Activated naive CD8-positive, alpha-beta T cell treated with anti-CD3 and anti-CD28 coated beads, Interleukin-2, amount 10 ng/mL, durations not matched to agents 7 days and 5 days (primary cell): Measurements from ENCODE around the gene DOCK3. TPM values are rescaled to one million over a fixed set of nuclear protein-coding genes. Genes with fewer than 3 reads are reported as not detected.
"Not testable (repeated sequence)": the region's sequence is repeated elsewhere in the genome, so short reads cannot be mapped to it uniquely, and the experiment has no call there.

Source experiments
- ATAC-seq: fragments of 150-1000 bp; cut with Tn5 transposase; one replicate; pipeline ENCODE4 v1.10.0; 2021; ENCODE audit warnings: low read depth, moderate library complexity
- POLR2A ChIA-PET: fragments of 350-600 bp; sonication (Branson Sonifier 250); formaldehyde crosslinking; loops from one replicate; lab custom pipeline; 2021; ENCODE audit warnings: antibody characterized with exemption; lab: Charles Lee
- DNase-seq: peaks from one replicate; pipeline ENCODE4 v3.0.0; 2021
- H3K27ac Mint-ChIP-seq: one replicate; pipeline ENCODE4 v1.8.0; 2022; ENCODE audit warnings: mild to moderate bottlenecking, mixed read lengths
- H3K27me3 Mint-ChIP-seq: one replicate; pipeline ENCODE4 v1.8.0; 2022; ENCODE audit warnings: mild to moderate bottlenecking, moderate library complexity, mixed read lengths
- H3K36me3 Mint-ChIP-seq: one replicate; pipeline ENCODE4 v1.8.0; 2021; ENCODE audit warnings: mild to moderate bottlenecking, mixed read lengths
- H3K4me1 Mint-ChIP-seq: one replicate; pipeline ENCODE4 v1.8.0; 2021; ENCODE audit warnings: mixed read lengths
- H3K4me3 Mint-ChIP-seq: one replicate; pipeline ENCODE4 v1.8.0; 2022; ENCODE audit warnings: mild to moderate bottlenecking, moderate library complexity, mixed read lengths
- H3K9me3 Mint-ChIP-seq: one replicate; pipeline ENCODE4 v1.8.0; 2021; ENCODE audit warnings: mixed read lengths
- total RNA-seq, 2 experiments: library from RNA; stranded (reverse); gene quantifications; one replicate each; pipeline ENCODE4 v1.2.3, GENCODE V29; 2021

Gene DOCK3
- total RNA-seq, 2 experiments from 2014 or later = 3.3 to 3.4 TPM

GRCh38 chr3:51382947-51383578 lies 708.3 kb downstream of the DOCK3 start:
- Mint-ChIP-seq H3K4me3 (peak overlapping the region; percentile 91), H3K27me3 (no peaks in the 10 kb centered on the region), H3K36me3 (peaks cover 19% of the 10 kb centered on the region), H3K4me1 (peaks cover 40% of the 10 kb centered on the region), H3K27ac (peak overlapping the region; percentile 59), H3K9me3 (no peaks in the 10 kb centered on the region)
- DNase-seq (peak; percentile 6), ATAC-seq (no peak)
- POLR2A ChIA-PET = no interaction called here

DNA sequence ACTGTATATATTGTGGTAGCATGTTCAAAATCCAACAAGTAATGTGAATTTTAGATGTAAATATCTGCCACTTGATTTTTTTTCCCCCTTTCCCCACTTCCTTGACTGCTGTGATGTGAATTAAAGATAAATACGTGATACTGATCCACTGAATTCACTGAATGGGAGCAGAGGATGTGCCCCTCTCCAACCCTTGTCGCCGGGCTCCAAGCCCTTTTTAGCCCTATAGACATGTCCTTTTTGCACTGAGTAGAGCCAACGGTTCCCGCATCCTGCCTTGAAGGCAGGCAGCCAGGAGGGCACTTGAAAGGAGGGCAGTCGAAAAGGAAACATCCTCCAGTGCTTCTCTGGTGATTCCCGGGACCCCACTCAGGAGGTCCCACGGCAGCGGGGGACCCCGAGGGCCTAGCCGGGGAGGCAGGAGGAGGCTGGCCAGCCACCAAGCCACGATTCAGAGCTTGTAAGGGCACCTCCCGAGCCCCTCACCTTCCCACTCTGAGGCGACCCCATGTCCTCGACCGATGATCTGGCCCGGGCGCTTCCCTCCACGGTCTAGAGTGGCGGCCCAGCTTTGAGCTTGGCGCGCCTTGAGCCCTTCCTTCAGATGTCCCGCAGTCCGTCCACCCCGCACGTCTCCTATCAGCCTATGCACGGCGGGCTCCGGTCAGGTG lies 709.5 kb downstream of the DOCK3 start:
- ATAC-seq (peak; percentile 21), DNase-seq (no peak)
- Mint-ChIP-seq H3K4me1 (peaks cover 39% of the 10 kb centered on the region), H3K9me3 (no peaks in the 10 kb centered on the region), H3K4me3 (peak overlapping the region; percentile 91), H3K27ac (peak overlapping the region; percentile 95), H3K36me3 (peaks cover 20% of the 10 kb centered on the region), H3K27me3 (no peaks in the 10 kb centered on the region)
- POLR2A ChIA-PET = interaction anchor here (0.9 to 2.8 kb wide), 9 partner anchors 10 to 1047 kb away, joined by 3 to 19 read pairs (median 6); partner anchors contain the start of genes CISH and HEMK1

DNA sequence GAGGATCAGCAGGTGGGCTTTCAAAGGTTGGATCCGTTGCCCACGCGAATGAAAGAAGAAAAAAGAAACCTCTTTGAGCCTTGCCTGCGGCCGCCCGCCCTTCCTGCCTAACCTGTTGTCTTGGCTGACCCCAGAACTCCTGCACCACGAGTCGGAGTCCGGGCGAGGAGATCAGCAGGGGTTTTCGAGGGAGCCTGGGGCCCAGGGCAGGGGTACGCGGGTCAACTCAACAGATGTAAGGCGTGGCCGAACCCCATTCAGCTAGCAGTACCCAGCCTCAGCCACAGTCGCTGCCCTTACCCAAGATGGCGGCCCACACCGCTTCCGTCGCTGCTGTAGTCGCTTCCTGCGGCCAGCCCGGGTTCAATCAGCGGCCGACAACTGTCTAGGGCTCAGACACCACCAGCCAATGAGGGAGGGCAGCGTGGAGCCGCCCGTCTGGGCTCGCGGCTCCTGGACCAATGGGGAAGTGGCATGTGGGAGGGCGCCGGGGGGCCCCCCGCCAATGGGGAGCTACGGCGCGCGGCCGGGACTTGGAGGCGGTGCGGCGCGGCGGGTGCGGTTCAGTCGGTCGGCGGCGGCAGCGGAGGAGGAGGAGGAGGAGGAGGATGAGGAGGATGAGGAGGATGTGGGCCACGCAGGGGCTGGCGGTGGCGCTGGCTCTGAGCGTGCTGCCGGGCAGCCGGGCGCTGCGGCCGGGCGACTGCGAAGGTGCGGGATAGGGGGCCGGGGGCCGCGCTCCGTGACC lies 710.2 kb downstream of the DOCK3 start, which contains the start of gene MANF:
Gene MANF (plus strand): TSS at position 566 of the 748 bp plus-strand sequence. CDS start 52 bp downstream, at position 618.
- no peaks in the 10 kb centered on the region for H3K9me3 Mint-ChIP-seq
- H3K27me3 Mint-ChIP-seq = no peaks in the 10 kb centered on the region
- POLR2A ChIA-PET = interaction anchor here (0.6 to 2.8 kb wide), 23 partner anchors 8 to 1048 kb away, joined by 3 to 19 read pairs (median 5); partner anchors contain the start of genes ABHD14B, CISH, DCAF1 and HEMK1
- peaks cover 37% of the 10 kb centered on the region for H3K4me1 Mint-ChIP-seq
- ATAC-seq (peak; percentile 97), DNase-seq (peak; percentile 95)
- H3K27ac Mint-ChIP-seq = peak within 1 kb of the TSS; percentile 95
- H3K4me3 Mint-ChIP-seq = peak within 1 kb of the TSS; percentile 91
- peaks cover 20% of the 10 kb centered on the region for H3K36me3 Mint-ChIP-seq

- H3K9me3 Mint-ChIP-seq = no peaks in the 10 kb centered on the region
- peaks cover 20% of the 10 kb centered on the region for H3K36me3 Mint-ChIP-seq
- ATAC-seq = no peak
- H3K27ac Mint-ChIP-seq = peak overlapping the region; percentile 91
- no peaks in the 10 kb centered on the region for H3K27me3 Mint-ChIP-seq
- POLR2A ChIA-PET = interaction anchor here (0.6 to 2.8 kb wide), 21 partner anchors 8 to 1048 kb away, joined by 3 to 19 read pairs (median 5); partner anchors contain the start of genes ABHD14B, CISH, DCAF1 and HEMK1
- DNase-seq = peak; percentile 45
- peak overlapping the region; percentile 91 for H3K4me3 Mint-ChIP-seq
- H3K4me1 Mint-ChIP-seq = peaks cover 41% of the 10 kb centered on the region
Observed at GRCh38 chr3:51385621-51386091, 710.9 kb downstream of the DOCK3 start.

GRCh38 chr3:51386159-51386851 lies 711.6 kb downstream of the DOCK3 start:
- Mint-ChIP-seq H3K9me3 (no peaks in the 10 kb centered on the region), H3K36me3 (peaks cover 20% of the 10 kb centered on the region), H3K27ac (peak overlapping the region; percentile 91), H3K4me1 (peaks cover 41% of the 10 kb centered on the region), H3K27me3 (no peaks in the 10 kb centered on the region), H3K4me3 (peak overlapping the region; percentile 91)
- POLR2A ChIA-PET = interaction anchor here (1.1 to 2.8 kb wide), 12 partner anchors 9 to 1049 kb away, joined by 3 to 19 read pairs (median 6); partner anchors contain the start of genes ABHD14B, CISH, DCAF1 and HEMK1
- ATAC-seq = no peak
- no peak for DNase-seq

DNA sequence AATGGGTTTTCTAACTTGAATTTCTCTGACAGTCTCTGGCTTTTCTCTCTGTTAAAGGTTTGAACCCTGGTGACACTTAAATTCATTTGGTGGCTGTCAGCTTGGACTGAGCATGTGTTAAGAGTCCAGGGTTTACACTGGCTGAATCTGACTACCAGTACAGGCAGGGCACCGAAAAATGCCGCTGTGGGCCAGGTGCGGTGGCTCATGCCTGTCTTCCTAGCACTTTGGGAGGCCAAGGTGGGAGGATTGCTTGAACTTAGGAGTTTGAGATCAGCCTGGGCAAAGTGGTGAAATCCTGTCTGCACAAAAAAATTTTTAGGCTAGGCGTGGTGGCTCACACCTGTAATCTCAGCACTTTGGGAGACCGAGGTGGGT lies 712.1 kb downstream of the DOCK3 start:
- Mint-ChIP-seq H3K36me3 (peaks cover 20% of the 10 kb centered on the region), H3K4me1 (peaks cover 41% of the 10 kb centered on the region), H3K4me3 (peak overlapping the region; percentile 91), H3K27ac (peak overlapping the region; percentile 91), H3K9me3 (no peaks in the 10 kb centered on the region), H3K27me3 (no peaks in the 10 kb centered on the region)
- ATAC-seq (no peak), DNase-seq (peak; percentile 20)
- POLR2A ChIA-PET = interaction anchor here (1.5 to 2.8 kb wide), 3 partner anchors 112 to 777 kb away, joined by 3 to 19 read pairs (median 16); partner anchors contain the start of gene CISH

- peak overlapping the region; percentile 91 for H3K4me3 Mint-ChIP-seq
- H3K27me3 Mint-ChIP-seq, ATAC-seq, H3K9me3 Mint-ChIP-seq, DNase-seq: not testable (repeated sequence)
- peaks cover 20% of the 10 kb centered on the region for H3K36me3 Mint-ChIP-seq
- H3K4me1 Mint-ChIP-seq = peaks cover 41% of the 10 kb centered on the region
- POLR2A ChIA-PET = interaction anchor here (0.6 to 1.5 kb wide), 2 partner anchors 112 to 709 kb away, joined by 3 read pairs; no protein-coding TSS in a partner anchor
- peak overlapping the region; percentile 60 for H3K27ac Mint-ChIP-seq
Observed at GRCh38 chr3:51387281-51387680, 712.6 kb downstream of the DOCK3 start.

- POLR2A ChIA-PET = interaction anchor here (0.6 to 1.6 kb wide), 5 partner anchors 110 to 819 kb away, joined by 3 to 5 read pairs (median 4); partner anchors contain the start of gene HEMK1
- Mint-ChIP-seq H3K4me3 (peak overlapping the region; percentile 10), H3K9me3 (no peaks in the 10 kb centered on the region), H3K36me3 (peaks cover 22% of the 10 kb centered on the region), H3K4me1 (peaks cover 41% of the 10 kb centered on the region), H3K27ac (peak overlapping the region; percentile 56), H3K27me3 (no peaks in the 10 kb centered on the region)
- peak; percentile 20 for DNase-seq
- no peak for ATAC-seq
Observed at GRCh38 chr3:51388286-51389029, 713.7 kb downstream of the DOCK3 start.

DNA sequence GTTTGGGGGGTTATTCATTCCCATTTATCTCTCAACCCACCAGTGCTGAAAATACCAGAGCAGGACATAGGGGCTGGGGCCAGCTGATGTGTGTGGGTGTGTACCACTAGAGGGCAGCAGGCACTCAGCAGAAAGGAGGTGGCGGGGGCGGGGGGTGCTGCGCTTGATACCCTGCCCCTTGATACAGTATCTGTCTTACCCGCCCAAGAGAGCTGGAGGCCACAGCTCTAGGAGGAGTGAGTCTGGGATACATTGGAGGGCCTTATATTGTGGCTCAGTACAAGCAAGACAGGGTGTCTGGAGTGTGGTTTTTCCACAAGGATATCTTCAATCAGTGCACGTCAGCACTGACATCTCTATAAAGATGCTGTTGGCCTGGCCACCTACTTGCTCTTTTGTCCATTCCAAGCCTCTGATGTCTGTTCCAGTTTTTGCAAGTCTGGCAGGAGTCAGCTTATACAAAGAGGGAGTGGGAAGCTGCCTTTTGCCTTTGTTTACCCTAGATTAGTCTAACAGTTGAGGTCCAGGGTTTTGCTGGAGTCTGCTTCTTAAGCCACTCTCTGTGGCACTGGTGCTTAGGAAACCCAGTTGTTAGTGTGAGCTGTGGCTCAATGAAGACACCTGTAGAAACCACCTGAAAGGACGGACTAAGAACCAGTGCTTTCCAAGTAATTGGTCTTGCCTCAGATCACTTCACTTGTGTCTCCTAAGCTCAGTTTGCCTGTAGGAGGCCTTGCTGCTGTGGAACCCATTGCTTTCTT lies 714.9 kb downstream of the DOCK3 start:
- peak; percentile 58 for DNase-seq
- Mint-ChIP-seq H3K27me3 (no peaks in the 10 kb centered on the region), H3K4me3 (no peak overlapping the region), H3K36me3 (peaks cover 25% of the 10 kb centered on the region), H3K4me1 (peaks cover 42% of the 10 kb centered on the region), H3K9me3 (no peaks in the 10 kb centered on the region), H3K27ac (no peak overlapping the region)
- POLR2A ChIA-PET = interaction anchor here (0.5 to 1.6 kb wide), 5 partner anchors 110 to 417 kb away, joined by 3 to 6 read pairs (median 5); partner anchors contain the start of gene DCAF1
- no peak for ATAC-seq

DNA sequence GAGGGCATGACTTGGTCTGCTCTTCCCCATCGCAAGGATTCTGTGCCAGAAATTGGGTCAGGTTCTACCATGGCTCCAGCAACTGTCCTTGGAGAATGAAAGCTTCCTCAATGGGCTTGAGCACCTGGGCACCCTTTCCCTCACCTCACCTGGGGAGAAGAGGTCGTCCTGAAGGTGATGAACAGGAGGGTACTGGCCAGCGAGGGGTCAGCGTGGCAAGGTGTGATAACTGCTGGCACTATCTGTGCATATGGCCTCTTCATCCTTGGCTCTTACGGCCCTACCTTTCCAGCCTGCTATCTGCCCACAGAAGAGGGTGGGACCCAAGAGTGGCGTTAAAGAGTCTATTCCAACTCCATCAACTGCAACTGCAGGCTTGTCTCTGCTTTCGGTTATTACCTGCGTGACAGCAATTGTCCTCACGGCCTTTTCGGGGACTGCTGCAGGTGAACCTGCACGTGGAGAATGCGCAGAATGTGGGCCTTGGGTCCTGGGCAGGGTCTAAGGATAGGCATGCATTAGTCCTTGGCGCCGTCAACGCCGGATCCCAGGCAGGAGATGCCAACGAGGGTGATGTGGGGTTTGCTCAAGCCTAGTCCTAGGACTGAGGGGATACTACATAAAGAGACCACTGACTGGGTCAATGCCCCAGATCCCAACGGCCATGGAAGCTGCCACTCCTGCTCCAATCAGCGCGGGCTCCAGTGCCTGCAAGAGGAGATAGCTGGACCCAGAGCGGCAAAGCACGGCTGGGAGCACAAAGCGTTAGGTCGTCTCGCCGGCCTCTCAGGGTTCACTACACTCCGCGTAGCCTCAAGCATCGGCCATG lies 715.7 kb downstream of the DOCK3 start:
- ATAC-seq (peak; percentile 3), DNase-seq (peak; percentile 31)
- Mint-ChIP-seq H3K36me3 (peaks cover 30% of the 10 kb centered on the region), H3K27me3 (no peaks in the 10 kb centered on the region), H3K4me1 (peaks cover 47% of the 10 kb centered on the region), H3K4me3 (peak overlapping the region; percentile 75), H3K27ac (peak overlapping the region; percentile 69), H3K9me3 (no peaks in the 10 kb centered on the region)
- POLR2A ChIA-PET = interaction anchor here (1.0 to 2.0 kb wide), 3 partner anchors 109 to 293 kb away, joined by 3 to 10 read pairs (median 5); partner anchors contain the start of gene DCAF1
